Parathyroid adenoma (tissue), 2 donors: ENCODE measurements around the gene MYLK.
A peak's percentile ranks its signal among the peaks of the same experiment; 100 is the strongest.
"Not testable (repeated sequence)": the region's sequence is repeated elsewhere in the genome, so short reads cannot be mapped to it uniquely, and the experiment has no call there.

Source experiments
- H2AFZ ChIP-seq: fragments of 300-600 bp; sonication (generic); one replicate; pipeline ENCODE4 v1.7.0; 2017; ENCODE audit warnings: antibody characterized with exemption, mild to moderate bottlenecking
- H3K27ac ChIP-seq: fragments of 300-600 bp; sonication (generic); one replicate; pipeline ENCODE4 v1.7.0; 2017
- H3K27me3 ChIP-seq: fragments of 300-600 bp; sonication (generic); one replicate; pipeline ENCODE4 v1.7.0; 2017; ENCODE audit warnings: low read length; ENCODE audit not compliant: control insufficient read depth, insufficient read depth
- H3K36me3 ChIP-seq: fragments of 300-600 bp; sonication (generic); one replicate; pipeline ENCODE4 v1.7.0; 2017; ENCODE audit warnings: low read length; ENCODE audit not compliant: control insufficient read depth, insufficient read depth
- H3K4me1 ChIP-seq: fragments of 300-600 bp; sonication (generic); one replicate; pipeline ENCODE4 v1.7.0; 2017; ENCODE audit warnings: control low read depth
- H3K4me2 ChIP-seq: fragments of 300-600 bp; sonication (generic); one replicate; pipeline ENCODE4 v1.7.0; 2017; ENCODE audit warnings: low read length
- H3K4me3 ChIP-seq: fragments of 300-600 bp; sonication (generic); one replicate; pipeline ENCODE4 v1.7.0; 2017; ENCODE audit warnings: low read depth, low read length
- H3K79me2 ChIP-seq: fragments of 300-600 bp; sonication (generic); one replicate; pipeline ENCODE4 v1.7.0; 2017; ENCODE audit warnings: control low read depth
- H3K9ac ChIP-seq: fragments of 300-600 bp; sonication (generic); one replicate; pipeline ENCODE4 v1.7.0; 2017; ENCODE audit warnings: mild to moderate bottlenecking
- H3K9me3 ChIP-seq: fragments of 300-600 bp; sonication (generic); one replicate; pipeline ENCODE4 v1.7.0; 2017; ENCODE audit warnings: low read length; ENCODE audit not compliant: control insufficient read depth
- CTCF ChIP-seq: fragments of 300-600 bp; sonication (generic); IDR thresholded peaks from one replicate; pipeline ENCODE4 v1.7.0; 2017; ENCODE audit warnings: antibody characterized with exemption, mild to moderate bottlenecking
- donor health status: primary hyperparathyroidism.

Gene MYLK

DNA sequence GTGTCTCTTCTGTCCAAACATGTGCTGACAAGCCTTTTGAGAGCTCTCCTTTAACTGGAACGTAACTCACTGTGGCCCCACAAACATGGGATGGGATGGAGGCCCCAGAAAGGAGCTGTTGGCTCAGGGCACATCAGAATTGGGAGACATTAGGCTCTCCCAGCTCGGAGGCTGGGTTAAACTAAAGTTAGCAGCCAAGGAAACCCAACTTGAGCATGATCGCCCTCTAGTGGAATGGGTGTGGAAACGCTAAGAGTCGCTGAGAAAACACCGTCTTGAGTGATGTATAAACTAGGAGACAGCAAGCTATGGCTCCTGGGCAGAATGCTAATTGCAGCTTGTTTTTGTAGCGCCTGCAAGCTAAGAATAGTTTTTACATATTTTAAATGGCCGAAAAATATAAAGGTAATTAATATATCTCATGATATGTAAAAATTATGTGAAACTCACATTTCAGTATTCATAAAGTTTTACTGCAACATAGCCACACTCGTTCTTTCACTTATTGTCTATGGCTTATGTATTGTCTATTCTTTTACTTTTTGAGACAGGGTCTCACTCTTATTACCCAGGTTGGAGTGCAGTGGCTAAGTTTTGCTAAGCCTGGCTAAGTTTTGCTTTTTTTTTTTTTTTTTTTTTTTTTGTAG is 160.5 kb downstream of the MYLK start:
- Histone ChIP-seq H3K27ac (no peak overlapping the region), H3K27me3 (no peaks in the 10 kb centered on the region), H2AFZ (peak overlapping the region; percentile 63), H3K36me3 (no peaks in the 10 kb centered on the region), H3K4me2 (no peak overlapping the region), H3K79me2 (no peaks in the 10 kb centered on the region), H3K4me1 (no peaks in the 10 kb centered on the region), H3K9ac (no peak overlapping the region), H3K4me3 (no peak overlapping the region), H3K9me3 (no peaks in the 10 kb centered on the region)
- peak; percentile 81 for TF ChIP-seq CTCF

GRCh38 chr3:123723070-123723469 is 161.1 kb downstream of the MYLK start:
- H2AFZ ChIP-seq = peak overlapping the region; percentile 63
- no peaks in the 10 kb centered on the region for H3K4me1 ChIP-seq
- no peaks in the 10 kb centered on the region for H3K27me3 ChIP-seq
- H3K9ac ChIP-seq = no peak overlapping the region
- no peak overlapping the region for H3K4me2 ChIP-seq
- no peak overlapping the region for H3K4me3 ChIP-seq
- TF ChIP-seq CTCF = no peak
- H3K36me3 ChIP-seq = no peaks in the 10 kb centered on the region
- H3K9me3 ChIP-seq = no peaks in the 10 kb centered on the region
- no peaks in the 10 kb centered on the region for H3K79me2 ChIP-seq
- no peak overlapping the region for H3K27ac ChIP-seq

DNA sequence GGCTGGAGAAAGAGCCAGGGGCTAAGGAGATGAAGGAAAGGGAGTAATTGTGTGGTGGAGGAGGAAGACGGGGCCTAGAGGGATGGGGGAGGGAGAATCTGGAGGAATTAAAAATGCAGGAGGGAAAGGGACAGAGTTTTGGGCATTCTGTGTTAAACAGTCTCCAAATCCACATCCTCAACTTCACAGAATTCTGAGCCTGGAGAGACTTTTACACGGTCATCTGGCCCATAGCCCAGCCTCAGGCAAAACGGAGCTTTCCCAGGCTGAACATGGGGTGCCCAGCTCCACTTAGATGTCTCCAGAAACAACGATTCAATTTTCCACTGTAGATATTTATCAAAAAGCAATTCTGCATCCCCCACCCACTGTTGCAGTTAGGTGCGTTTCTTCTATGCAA is 161.7 kb downstream of the MYLK start:
- no peak for TF ChIP-seq CTCF
- H3K4me3 ChIP-seq = no peak overlapping the region
- no peaks in the 10 kb centered on the region for H3K4me1 ChIP-seq

GRCh38 chr3:123722021-123722420 is 162.1 kb downstream of the MYLK start:
- Histone ChIP-seq H3K4me1 (no peaks in the 10 kb centered on the region), H3K27me3 (no peaks in the 10 kb centered on the region), H3K36me3 (no peaks in the 10 kb centered on the region), H3K9me3 (no peaks in the 10 kb centered on the region), H3K4me2 (no peak overlapping the region), H3K9ac (no peak overlapping the region), H3K27ac (no peak overlapping the region), H3K79me2 (no peaks in the 10 kb centered on the region), H2AFZ (no peak overlapping the region), H3K4me3 (no peak overlapping the region)
- no peak for TF ChIP-seq CTCF

More for the DNA sequence above, 161.7 kb downstream of the MYLK start:
- H3K4me2 ChIP-seq = no peak overlapping the region
- no peaks in the 10 kb centered on the region for H3K79me2 ChIP-seq
- no peak overlapping the region for H3K27ac ChIP-seq
- H3K9me3 ChIP-seq = no peaks in the 10 kb centered on the region
- no peaks in the 10 kb centered on the region for H3K27me3 ChIP-seq
- H3K36me3 ChIP-seq = no peaks in the 10 kb centered on the region
- H3K9ac ChIP-seq = no peak overlapping the region
- H2AFZ ChIP-seq = no peak overlapping the region

- H3K4me2 ChIP-seq, H3K27ac ChIP-seq, H3K9me3 ChIP-seq, H3K27me3 ChIP-seq, H3K36me3 ChIP-seq, H2AFZ ChIP-seq, H3K9ac ChIP-seq, H3K79me2 ChIP-seq, H3K4me1 ChIP-seq, H3K4me3 ChIP-seq: not testable (repeated sequence)
Measured at GRCh38 chr3:123721095-123721689, 162.9 kb downstream of the MYLK start.
